NCI-H526 treated with DMSO at 0.1 percent for 48 hours (cell line): ENCODE data around the gene DAAM2.

ENCODE experiments used
- DNase-seq: peaks from one replicate; lab custom pipeline; 2025; lab: John Stamatoyannopoulos, UW

DAAM2 gene

GRCh38 chr6:39909701-39910100 lies 117.5 kb downstream of the DAAM2 start:
- DNase-seq: no peak

DNA sequence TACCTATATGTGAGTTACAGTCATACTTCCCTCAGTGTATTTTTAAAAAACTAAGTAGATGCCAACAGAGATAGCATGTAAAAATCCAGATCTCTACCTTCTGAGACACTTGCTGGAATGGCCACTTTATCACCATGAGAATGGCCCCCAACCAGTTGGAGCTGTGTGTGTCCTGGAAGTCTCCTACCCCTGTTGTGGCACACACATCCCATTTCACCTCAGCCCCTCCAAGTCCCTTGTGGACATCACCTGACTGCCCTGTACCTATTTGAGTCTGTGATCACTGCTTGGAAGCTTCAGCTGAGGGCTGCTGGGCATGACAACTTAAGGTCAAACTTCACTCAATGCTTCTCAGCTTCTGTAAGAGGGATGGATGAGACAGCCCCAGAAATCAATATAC lies 118.0 kb downstream of the DAAM2 start:
- DNase-seq: no peak

DNA sequence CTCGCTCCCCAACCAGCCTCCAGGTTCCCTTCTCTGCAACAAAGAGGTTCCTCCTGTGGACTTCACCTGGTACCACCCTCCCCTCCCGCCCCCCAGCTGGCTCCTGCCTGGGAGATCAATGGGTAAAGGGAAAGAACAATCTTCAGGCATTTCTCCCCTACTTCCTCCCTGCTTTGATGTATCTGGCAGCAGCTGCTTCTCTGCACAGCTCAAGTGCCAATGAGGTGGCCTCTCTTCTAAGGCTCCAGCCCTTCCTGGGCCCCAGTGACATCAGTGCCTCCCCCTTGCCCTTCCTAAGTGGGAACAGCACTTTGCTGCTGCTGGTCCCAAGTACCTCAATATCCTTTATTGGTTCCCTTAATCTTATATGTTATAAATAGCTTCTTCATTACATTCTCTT lies 118.6 kb downstream of the DAAM2 start:
- no peak for DNase-seq

- no peak for DNase-seq
These were observed 119.4 kb downstream of the DAAM2 start for GRCh38 chr6:39911513-39912125.

- no peak for DNase-seq
These were observed 120.3 kb downstream of the DAAM2 start for GRCh38 chr6:39912446-39912845.

DNA sequence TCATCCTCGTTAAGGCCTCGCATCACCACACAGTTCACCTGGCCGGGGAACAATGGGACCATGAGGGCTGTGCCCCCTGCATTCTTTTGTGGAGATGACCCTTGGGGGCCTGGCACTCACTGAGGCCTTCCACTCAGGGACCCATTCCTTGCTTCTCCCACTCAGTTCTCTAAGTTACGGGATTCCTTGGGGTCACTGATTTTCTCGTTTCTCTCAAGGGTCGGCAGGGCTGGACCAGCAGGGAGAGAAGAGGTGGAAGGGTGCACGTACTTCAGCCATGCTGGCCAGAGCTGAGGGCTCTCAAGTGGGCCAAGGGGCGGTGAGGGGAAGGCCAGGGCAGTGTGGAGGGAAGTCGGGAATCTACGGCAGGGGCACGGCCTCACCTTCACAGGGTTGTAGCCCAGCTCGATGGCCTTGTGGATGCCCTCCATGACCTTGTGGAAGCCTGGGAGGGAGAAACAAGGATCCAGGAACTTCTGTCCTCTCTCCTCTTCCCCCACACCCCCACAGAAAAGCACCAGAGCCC lies 121.3 kb downstream of the DAAM2 start:
- DNase-seq: no peak

GRCh38 chr6:39914239-39914638 lies 122.1 kb downstream of the DAAM2 start:
- DNase-seq: no peak

GRCh38 chr6:39915866-39916265 lies 123.7 kb downstream of the DAAM2 start:
- no peak for DNase-seq

DNA sequence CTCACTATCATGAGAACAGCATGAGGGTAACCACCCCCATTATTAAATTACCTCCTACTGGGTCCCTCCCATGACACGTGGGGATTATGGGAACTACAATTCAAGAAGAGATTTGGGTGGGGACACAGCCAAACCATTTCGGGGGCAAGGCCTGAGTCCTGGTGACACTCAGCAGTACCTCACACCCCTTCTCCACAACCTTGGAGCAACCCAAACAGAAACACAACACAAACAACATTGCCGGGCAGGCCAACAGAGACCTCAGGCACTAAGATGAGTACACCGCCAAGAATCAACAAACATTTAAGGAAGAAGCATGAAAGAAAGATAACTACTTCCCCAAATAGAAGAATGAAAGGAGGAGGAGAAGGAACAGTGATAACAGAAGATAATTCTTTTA lies 125.2 kb downstream of the DAAM2 start:
- DNase-seq: no peak

GRCh38 chr6:39917981-39918380 lies 125.8 kb downstream of the DAAM2 start:
- DNase-seq: no peak

DNA sequence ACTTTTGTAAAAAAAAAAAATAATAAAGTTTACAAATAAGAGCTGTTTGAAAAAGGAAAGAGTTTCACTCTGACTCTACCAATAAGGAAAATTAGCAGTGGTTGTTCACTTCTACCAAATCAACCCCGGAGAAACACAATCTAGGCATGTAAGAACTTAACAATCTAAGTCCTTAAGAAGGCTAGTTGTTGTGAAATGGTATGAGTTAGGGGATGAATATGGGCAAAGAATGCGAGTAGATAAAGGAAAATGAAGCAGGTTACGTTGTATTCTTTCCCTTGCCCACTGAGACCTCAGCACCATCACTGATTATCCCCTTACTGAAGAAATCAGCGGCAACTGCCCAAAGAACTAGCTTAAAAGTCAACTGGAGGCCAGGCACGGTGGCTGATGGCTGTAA lies 126.7 kb downstream of the DAAM2 start:
- DNase-seq: no peak

- DNase-seq: no peak
These were observed 128.0 kb downstream of the DAAM2 start for GRCh38 chr6:39920157-39920556.

GRCh38 chr6:39922821-39923220 lies 130.6 kb downstream of the DAAM2 start:
- DNase-seq: no peak

GRCh38 chr6:39923394-39923793 lies 131.2 kb downstream of the DAAM2 start:
- DNase-seq: no peak

- DNase-seq: no peak
These were observed 131.7 kb downstream of the DAAM2 start for GRCh38 chr6:39923861-39924260.

DNA sequence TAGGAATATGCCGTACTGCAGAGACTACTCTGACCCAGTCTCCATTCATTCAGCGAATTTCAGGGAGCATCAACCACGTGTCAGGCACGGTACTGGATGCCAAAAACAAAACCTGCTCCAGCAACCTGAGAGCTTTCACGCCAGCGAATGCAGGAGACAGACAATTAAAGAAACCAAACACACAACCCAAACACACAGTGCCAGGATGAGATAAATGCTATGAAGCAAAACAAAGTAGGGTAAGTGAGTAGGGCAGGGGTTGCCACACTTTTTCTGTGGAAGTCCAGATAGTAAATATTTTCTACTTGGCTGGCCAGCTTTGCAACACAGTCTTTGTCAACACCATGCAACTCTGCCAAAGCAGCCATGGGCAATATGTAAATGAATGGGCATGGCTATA lies 132.1 kb downstream of the DAAM2 start:
- DNase-seq: no peak

GRCh38 chr6:39925191-39925930 lies 133.2 kb downstream of the DAAM2 start:
- no peak for DNase-seq

GRCh38 chr6:39925931-39926290 lies 133.7 kb downstream of the DAAM2 start:
- DNase-seq: no peak

DNA sequence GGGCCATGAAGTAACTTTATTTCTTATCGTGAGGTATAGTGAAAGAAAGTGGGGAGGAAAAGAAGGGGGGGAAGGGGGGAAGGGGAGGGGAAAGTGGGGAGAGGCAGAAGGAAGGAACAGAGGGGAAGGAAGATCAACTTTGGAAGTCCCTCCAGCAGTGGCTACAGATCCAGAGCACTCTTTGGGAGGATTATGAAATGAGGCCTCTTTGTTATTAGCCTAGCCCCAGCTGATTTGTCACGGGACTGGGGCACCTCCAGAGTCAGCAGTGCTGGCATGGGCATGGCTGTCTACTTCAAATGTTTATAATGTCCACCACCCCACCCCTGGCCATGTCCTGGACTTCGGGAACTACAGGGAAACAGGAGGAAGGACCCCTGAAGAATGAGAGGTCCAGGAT lies 134.5 kb downstream of the DAAM2 start:
- no peak for DNase-seq

- DNase-seq: no peak
These were observed 135.0 kb downstream of the DAAM2 start for GRCh38 chr6:39927159-39927558.

DNA sequence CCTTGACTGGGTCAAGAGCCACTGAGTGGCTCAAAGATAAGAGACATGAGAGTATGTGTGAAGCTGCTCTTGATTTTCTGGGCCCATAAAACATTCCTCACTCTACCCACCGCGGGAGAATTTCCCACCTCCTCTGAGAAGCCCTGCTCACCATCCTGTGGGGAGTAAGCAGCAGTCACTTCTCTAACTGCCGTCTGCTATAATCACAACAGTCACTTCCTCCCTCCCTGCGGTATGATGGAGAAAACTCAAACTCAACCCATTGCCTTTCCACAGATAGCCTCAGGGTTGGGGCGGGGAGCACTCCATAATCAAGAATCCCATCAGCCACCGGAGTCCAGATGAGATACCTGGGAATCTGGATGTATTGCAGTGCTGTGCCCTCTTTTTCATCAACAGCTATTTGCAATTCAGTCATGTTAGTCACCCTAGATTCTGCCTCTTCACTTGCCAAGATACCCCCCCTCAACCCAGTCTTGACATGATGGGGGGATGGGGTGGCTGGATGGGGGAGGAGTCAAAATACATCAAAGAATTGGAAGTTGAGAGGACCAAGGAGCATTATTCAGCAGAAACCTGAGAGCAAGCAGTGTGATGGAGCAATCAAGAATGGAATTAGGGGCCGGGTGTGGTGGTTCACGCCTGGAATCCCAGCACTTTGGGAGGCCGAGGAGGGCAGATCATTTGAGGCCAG lies 137.0 kb downstream of the DAAM2 start:
- DNase-seq: no peak

GRCh38 chr6:39929733-39930461 lies 137.7 kb downstream of the DAAM2 start:
- no peak for DNase-seq

GRCh38 chr6:39930540-39930939 lies 138.4 kb downstream of the DAAM2 start:
- DNase-seq: no peak
